Right forelimb (tissue), 1 donor: ENCODE measurements around the gene PMS1.
"Not testable (repeated sequence)": the region's sequence is repeated elsewhere in the genome, so short reads cannot be mapped to it uniquely, and the experiment has no call there.

Experiments used
- DNase-seq: peaks from one replicate; pipeline ENCODE4 v3.0.0-alpha.2; 2018

Gene PMS1

DNA sequence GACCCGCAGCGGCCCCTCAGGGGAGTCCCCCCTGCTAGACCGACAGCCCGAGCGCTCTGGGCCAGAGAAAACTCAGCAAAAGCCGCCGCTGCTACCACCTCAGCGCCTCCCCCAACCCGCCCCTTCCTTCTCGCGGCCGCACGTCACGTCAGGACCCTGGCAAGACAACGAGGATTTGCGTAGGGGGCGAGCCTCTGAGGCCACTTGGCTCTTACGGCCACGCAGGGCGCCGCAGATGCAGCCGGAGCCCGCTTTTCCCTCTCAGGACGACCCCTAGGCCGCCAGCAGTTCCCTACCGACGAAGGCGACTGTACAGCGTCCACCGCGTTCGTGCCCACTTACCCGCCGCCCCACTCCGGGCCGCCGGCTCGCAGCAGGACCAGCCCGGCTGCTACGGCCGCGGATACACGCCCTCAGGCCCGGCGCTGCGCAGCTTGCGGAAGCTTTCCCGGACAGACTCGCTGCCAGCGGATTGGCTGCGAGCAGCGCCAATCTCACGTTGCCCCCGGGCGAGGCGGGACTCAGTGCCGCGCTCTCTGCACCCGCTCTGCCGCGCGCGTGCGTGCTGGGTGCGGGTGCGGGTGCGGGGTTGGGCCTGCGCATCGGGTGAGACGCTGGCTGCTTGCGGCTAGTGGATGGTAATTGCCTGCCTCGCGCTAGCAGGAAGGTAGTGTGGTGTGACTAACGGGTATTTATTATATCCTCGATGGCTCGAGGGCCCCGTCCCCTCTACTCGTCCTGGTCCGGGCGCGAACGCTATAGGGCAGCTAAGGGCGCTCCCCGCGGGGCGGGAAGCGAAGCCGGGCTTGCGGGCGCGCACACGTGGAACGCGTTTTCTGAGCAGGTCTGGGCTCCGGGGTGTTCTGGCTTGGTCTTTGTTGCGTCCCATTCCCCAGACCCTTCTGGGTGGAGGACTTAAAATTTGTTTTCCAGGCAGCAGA is at the start of gene PMS1, which contains the start of gene ORMDL1:
Gene PMS1 (plus strand): TSS at position 524 of the 941 bp plus-strand sequence. CDS start 7,360 bp downstream, outside the sequence.
Gene ORMDL1 (minus strand): TSS at position 413 of the 941 bp plus-strand sequence. CDS start 1,744 bp downstream, outside the sequence.
- DNase-seq: peak; percentile 98

DNA sequence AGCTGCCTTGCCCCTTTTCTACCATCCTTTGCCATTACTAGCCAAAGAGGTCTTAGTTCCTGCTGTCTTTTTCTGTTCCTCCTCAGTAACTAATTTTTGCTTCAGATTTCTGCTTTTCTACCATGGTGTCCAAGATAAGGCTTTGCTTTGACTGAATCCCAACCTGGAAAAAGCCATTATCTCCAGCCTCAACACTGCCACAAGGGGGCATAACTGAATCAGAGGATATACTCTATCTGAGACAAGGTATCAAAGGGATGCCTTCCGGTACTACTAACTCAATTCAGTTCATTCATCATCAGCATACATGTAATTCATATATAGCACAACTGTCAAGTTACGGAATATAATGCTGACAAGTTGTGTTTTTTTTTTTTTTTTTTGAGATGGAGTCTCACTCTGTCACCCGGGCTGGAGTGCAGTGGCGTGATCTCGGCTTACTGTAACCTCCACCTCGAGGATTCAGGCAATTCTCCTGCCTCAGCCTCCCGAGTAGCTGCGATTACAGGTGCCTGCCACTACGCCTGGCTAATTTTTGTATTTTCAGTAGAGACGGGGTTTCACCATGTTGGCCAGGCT is 33.1 kb upstream of the PMS1 start:
- no peak for DNase-seq

DNA sequence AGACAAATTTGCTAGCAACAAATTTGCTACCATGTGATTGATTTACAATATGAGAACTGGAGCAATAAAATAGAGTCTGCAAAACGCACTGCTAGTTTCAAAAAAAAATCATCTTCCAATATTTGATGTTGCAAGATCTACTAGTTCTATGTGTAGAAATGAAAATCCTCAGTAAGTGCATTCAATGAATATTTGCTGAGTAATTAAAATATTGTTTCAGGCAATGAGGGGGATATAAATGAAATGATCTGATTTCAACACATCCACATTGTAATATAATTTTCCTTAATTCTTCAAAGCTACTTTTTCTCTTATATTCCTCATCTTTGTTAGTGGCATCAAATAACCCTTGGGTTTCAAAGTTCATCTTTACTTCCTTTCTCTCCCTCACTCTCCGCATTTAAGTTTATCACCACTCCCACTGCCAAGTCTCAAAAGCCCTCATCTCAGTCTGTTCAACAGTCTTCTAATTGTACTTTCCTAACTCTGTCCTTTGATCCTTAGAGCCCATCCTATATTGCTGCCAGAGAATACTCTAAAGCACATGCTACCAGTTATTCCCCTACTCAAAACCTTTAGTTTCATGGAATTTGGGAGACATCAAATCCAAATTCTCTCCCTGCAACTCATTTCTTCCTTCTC is 27.8 kb upstream of the PMS1 start:
- DNase-seq: no peak

DNA sequence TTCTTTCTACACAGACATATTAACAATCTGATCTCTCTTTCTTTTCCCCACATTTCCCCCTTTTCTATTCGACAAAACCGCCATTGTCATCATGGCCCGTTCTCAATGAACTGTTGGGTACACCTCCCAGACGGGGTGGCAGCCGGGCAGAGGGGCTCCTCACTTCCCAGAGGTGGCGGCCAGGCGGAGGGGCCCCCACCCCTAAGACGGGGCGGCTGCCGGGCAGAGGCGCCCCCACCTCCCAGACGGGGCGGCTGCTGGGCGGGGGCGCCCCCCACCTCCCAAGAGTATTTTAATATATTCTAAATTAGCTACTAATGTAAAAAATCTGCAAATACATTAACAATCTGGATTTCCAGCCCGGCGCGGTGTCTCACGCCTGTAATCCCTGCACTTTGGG is 24.1 kb upstream of the PMS1 start:
- DNase-seq: not testable (repeated sequence)

DNA sequence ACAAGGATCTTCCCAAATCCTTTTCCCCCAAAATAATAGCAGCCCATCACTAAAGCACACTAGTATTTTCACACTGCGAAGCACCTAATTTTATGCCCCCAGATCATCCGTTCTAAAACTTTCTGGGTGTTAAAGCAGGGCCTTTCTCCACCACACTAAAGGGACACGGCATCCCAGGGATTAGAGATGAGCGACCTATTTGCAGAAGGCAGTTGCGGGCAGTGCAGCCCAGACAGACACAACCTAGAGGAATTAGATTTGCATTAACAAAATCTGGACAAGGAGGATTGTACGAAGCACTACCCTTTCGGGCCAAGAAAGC is 22.1 kb upstream of the PMS1 start:
- DNase-seq: no peak

DNA sequence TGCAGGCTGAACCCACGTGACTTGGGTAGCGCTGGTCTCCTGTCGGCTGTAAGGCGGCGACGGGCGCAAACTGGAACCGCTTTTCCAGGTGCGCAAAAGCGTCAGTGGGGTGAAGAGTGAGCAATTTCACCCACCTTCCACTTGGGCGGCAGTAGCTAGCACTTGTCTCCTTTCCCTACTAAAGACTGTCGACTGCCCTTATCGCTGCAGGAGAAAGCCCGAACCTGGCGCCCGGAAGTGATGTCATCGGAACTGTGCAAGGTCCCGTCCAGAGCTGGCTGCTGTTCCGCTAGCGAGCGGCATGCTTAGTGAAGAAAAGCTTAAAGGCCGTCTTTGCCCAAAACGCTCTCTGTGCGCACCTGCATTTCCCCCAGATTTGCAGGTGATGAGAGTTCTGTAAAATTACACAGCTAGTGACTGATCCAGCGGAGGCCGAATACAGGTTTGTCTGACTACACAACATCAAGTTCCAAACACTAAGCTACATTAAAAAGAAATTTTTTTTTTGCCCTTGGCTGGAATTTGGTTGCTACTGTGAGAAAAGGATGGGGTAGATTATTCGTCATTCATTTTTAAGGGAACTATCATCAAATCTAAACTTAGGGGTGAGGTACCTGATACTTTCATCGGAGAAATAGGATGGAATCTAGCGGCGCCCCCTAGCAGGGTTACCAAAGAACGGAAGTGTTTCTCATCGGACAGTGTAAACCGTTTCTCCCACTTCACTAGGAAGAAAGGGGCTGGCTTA is 21.5 kb upstream of the PMS1 start, which contains the start of gene OSGEPL1:
Gene OSGEPL1 (minus strand): TSS at position 242 of the 748 bp plus-strand sequence. CDS start 1,152 bp downstream, outside the sequence.
- peak; percentile 95 for DNase-seq

DNA sequence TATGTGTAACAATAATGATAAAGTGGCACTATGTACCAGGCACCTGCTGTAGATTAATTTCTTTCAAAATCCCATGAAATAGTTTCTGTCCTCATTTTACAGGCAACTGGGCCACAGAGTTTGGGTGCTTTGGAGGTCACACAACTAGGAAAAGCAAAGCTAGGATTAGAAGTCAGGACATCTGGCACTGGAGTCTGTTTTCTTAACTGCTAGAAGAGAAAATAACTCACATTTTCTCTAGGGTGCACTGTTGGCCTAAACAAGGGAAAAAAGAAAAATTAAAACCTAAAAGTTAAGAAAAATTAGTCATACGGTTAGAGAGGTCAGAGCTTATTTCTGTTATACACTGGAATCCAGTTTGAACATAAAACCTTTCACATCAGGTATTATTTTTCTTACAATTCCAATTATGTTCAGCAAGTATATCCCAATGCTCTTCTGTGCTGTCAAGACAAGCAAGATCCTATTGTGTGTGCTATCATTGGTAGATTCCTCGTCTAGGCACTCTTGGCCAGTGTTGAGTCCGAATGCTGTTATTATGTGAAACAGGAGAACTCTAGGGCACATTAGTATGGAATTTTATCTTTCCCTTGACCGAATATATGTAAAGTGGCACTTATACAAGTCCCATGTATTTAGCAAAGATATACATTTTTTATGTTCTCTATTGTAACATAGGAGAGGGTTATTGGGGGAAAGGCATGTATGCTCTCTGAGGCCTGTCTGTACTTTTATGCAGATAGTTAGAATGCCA is 20.2 kb upstream of the PMS1 start:
- DNase-seq: no peak

DNA sequence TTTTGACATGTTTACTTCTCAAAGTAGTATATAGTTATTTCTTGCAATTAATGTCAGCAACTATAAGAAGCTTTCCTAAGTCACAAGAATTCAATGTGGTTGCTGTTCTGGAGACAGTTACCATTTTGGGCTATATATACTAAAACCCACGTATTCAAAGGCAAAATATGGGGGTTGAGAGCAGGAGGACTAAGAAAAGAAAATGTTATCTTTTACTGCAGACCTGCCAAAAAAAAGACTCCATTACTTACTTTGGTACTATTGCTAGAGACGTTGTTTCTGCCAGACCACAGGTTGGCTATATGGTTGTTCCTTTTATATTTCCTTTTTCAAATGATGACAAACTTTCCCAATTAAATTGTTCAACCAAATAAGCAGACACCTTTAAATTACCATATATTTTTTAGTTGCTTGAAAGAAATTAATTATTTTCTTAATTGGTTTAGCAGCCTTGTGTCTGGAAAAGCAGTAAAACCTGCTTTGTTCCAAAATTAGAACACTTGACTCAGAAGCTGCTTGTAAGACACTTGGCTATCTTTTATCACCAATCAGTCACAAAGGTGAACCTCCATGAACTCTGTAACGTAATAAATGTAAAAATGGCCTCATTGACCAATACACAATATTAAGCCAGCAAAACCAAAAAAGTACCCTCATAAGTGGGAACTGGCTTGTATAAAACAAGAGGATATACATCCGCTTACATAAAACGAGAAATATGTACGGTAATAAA is 13.5 kb upstream of the PMS1 start:
- DNase-seq: no peak

DNA sequence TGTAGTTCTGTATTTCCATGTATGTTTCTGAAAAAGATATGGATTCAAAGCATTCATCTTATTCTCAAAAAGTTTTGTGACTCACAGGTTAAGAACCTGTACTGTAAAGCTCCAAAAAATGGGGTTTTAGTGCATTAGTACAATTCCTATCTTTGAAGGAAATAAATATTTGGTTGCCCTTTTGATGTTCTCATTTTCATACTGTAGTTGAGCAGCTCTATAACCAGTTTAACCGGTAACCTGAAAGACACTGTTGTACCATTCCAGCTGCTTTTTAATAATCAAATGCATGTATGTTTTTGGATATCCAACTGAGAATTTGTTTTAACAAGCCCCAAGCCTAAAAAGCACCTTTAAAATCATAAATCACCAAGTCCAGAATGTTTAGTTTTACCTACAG is 12.0 kb upstream of the PMS1 start:
- no peak for DNase-seq

DNA sequence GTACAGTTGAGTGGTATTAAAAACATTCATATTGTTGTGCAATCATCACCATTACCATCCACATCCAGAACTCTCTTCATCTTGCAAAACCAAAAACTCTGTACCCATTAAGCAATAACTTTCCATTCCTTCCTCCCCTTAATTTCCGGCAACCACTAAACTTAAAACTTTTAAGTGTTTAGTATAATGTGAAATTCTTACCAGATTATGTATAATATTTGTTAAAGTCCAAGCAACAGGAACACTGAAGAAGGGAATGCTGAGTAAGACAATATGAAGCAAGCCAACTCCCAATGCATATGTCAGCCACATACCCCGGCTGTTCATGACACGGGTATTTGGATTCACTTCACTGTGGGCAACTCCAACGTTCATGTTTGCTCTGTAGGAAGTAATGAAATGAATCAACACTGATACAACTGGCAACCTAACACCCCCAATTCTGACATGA is 2.0 kb upstream of the PMS1 start:
- DNase-seq: no peak

DNA sequence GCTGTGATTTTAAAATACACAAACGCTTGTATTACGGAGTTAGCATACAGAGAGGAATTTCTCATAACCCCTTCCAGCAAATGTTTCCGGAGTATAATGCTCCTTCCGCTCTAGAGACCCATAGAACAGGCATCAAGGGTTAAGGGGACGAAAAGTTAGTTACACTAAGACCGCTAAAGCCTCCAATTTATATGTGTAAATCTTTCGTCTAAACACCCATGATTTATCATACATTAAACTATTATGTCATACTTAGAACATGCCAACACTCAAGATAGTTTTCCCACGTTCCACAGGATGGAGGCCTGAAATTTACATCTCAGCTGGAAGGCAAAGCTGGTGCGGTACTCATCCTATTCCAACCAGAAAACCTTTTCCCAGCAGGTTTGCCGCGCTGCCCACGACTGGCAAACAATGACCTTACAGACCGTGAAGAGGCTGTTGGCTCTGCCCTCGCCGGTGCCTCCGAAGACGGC is 761 bp upstream of the PMS1 start:
- DNase-seq: no peak

DNA sequence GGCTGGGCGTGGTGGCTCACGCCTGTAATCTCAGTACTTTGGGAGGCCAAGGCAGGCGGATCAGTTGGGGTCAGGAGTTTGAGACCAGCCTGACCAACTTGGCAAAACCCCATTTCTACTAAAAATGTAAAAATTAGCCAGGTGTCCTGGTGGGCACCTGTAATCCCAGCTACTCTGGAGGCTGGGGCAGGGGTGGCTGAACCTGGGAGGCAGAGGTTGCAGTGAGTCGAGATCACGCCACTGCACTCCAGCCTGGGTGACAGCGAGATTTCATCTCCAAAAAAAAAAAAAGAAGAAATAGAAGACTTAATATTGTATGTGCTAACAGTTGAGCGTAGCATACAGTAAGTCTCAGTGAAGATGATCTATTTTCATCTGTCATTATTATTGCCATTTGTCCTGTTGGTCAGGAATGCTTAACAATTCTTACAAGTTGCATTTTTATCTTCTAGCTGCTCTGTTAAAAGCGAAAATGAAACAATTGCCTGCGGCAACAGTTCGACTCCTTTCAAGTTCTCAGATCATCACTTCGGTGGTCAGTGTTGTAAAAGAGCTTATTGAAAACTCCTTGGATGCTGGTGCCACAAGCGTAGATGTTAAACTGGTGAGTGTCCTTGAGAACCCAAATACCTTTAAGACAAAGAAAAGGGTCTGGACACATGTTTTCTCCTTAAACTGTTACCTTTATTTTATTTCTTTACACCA is 7.2 kb downstream of the PMS1 start:
- DNase-seq: no peak

DNA sequence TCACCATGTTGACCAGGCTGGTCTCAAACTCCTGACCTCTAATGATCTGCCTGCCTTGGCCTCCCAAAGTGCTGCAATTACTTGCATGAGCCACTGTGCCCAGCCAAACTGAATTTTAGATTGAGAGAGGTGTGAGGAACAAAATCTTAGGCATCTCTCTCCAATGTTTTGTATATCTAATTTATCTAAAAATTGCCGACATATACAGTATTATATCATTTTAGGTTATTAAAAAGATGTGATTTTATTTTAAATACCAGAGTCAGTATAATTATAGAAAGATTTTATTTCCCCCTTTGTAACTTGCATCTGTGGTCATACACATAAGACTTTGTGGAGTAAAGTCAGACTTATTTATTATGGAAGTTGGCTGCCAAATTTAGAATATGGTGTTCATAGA is 10.1 kb downstream of the PMS1 start:
- DNase-seq: no peak

DNA sequence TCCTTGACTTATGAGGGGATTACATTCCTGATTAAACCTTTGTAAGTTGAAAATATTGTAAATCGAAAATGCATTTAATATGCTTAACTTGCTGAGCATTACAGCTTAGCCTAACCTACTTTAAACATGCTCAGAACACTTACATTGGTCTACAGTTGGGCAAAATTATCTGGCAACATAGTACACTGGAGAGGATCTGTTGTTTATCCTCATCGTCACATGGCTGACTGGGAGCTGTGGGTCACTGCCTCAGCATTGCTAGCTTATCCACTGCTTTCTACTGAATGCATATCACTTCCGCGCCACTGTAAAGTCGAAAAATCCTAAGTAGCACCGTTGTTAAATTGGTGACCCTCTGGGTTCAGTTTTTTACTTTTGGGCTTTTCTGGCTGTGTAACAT is 13.7 kb downstream of the PMS1 start:
- no peak for DNase-seq

DNA sequence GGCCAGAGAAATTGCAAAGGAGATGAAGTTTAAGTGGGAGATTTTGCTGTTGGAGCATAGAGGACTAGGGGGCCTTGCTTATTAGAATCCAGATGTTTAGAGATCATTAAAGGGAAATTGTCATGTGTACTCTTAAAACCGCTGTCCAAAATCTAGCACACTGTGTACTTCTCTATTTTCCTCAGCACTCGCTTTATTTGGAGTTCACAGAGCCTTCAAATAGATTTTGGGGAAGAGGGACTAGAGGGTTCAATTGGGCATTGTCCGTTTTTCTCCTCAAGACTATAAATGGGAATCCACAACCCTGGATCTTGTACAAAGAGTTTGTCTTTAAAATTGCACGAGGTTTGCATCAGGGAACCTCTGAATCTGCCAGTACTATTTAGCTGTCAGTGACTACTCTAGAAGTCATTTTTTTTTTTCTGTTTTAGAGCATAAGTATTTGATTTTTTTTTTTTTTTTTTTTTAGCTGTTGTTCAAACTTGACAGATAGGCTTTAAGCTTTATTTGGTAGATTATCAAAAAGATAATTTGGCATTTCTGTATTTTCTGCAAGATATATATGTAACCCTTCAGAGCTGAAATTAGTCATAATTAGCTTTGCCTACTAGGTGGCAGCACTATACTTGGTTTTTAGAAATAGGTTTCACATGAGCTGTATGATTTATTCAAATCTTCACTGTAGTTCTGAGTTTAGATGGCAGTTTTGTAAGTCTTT is 14.2 kb downstream of the PMS1 start:
- no peak for DNase-seq

DNA sequence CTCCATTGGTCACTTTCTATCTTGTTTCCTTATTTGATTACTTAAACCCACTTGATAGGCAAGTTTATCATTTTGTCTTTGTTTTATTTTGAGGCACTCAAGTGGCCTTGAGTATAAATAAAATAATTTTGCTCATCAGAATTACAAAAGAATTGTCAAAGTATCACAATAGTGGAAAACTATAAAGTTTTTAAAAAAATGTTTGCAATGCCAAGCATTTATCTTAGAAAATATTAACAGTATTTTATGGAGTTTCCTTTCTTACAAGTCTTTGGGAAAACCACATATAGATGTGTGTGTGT is 14.7 kb downstream of the PMS1 start:
- no peak for DNase-seq

DNA sequence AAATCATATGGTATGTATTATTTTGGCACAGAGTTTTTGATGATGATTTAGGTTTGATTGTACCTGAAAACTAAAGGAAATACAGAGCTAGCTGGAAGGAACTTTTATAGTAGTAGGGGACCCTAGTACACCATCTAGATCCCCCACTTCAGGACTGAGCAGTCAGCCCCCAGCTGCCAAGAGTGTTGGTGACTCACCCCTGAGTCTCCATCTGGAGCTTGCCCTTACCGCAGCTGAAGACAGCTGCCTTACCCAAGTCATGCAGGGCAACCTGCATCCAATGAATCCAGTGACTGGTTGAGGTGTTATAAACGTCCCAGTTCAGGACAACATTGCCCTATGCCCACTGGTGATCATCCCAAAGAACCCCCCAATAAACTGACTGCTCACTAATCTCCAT is 15.3 kb downstream of the PMS1 start:
- DNase-seq: no peak

DNA sequence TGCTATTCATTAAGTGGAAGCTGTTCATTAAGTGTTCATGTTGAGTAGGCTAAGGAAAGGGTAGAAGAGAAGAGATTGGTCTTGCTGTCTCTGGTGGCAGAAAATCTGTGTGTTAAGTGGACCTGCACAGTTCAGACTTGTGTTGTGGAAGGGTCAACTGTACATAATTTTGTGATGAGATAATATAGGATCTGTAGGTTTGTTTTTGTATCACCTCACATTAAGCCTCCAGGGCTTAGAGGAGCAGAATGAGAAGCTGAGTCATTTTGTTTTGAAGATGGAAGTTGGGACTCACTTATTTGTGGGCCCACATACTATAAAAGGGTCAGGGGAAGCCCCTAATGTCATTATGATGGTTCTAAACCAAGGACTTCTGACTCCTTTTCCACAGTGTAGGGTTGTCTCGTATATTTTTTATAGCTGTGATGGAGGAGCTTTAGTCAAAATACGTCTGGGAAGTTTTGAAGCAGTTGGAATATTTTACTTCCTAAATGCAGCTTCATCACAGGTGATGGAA is 18.2 kb downstream of the PMS1 start:
- DNase-seq: no peak

DNA sequence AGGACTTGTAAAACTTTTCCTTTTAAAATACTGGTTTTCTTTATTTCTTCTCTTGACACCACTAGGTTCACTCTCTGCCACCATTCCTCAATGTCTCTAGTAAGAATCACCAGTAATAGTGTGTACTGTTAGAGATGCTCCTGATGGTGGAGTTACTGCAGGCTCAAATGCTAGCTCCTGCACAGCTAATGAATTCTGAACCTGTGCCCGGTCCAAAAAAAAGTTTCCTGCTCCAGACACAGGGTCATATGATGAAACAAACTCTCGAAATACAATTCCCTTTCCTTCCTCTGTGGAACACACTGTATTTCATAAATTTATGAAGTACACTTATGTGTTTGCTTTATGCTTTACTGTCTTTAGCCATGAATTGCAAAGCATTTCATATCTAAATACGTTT is 19.2 kb downstream of the PMS1 start:
- no peak for DNase-seq
